GM18520 (cell line): ENCODE data around the gene GNB1L.

Experiments
- ATAC-seq: cut with Tn5 transposase; IDR thresholded peaks from one replicate; pipeline ENCODE4 v1.9.1; 2021; ENCODE audit not compliant: unreplicated experiment

The GNB1L gene

DNA sequence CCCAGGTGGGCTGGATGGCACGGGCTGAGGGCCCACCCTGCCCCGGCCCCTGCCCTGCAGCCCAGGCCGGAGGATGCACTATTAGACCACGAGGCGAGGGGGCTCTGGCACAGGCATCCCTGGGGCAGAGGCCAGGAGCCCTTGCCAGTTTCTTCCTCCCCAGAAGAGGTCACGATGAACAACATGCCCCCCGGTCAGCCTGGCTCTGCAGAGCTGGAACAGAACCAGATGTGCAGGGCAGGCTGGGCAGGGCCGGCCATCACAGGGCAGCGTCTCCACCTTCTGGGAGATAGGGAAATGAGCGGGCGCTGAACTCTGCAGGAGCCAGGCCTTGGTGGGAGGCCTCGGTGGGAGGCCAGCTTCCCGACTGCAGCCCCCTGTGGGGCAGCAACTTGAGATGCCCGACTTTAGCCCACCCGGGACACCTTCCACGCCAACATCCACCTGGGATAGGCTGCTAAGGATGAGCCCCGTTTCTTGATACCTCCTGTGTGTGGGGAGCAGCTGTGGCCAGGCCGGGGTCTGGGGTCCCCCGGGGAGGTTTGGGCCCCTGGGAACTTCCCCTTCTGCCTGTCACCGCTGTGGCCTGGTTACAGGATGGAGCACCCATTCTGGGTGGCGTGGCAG is 21.8 kb upstream of the GNB1L start:
- no peak for ATAC-seq

DNA sequence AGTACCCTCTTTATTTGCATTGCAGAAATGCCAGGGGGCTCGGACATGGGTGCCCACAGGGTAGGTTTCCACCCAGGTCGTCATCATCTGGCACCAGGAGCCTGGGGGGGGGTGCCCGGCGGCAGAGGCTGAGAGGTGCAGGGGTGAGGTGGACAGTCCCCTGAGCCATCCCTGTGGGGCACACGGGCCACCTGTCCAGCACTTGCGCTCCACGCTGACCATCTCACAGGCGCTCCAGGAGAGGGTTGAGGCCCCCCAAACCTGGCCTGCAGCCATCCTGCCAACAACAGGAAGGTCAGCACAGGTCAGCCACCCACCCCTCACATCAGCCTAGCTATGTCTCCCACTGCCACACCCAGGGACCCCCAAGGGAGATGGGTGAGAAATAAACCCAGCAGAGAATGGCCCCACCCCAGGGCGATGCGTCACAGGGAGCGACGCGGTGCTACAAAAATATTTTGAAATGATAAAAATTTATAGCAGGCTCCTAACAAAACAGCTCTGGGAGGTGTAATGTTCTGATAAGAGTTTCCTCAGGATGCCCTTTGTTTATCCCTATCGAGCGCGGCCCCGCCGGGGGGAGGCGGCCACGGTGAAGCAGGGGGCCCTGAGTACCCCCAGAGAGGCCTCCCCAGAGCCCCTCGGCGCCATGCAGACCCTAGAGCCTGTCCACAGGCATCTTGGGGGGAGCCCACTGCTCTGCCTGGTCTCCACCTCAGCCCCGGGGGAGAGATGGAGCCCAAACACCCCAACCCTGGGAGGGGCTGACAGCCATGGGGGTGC is 21.0 kb upstream of the GNB1L start:
- ATAC-seq: no peak

DNA sequence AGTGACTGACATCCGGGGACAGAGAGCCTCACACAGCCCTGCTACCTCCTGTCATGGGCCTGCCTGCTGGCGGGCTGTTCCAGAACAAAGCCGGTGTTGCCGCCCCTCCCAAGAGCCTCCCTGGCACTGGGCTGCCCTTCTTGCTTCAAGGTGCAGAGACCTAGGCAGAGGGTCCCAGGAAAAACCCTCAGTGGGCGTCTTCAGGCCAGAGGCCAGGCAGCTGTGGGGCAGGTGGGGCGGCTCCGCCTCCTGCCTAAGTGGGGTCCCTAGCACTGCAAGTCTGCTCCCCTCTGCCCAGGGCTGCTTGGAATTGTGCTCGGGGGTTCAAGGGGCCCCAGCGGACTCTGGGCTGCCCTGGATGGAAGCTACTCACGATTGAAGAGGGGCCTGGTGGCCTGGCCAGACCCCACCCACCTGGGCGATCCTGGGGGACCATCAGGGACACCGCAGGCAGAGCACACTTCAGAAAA is 20.4 kb upstream of the GNB1L start:
- ATAC-seq: no peak

DNA sequence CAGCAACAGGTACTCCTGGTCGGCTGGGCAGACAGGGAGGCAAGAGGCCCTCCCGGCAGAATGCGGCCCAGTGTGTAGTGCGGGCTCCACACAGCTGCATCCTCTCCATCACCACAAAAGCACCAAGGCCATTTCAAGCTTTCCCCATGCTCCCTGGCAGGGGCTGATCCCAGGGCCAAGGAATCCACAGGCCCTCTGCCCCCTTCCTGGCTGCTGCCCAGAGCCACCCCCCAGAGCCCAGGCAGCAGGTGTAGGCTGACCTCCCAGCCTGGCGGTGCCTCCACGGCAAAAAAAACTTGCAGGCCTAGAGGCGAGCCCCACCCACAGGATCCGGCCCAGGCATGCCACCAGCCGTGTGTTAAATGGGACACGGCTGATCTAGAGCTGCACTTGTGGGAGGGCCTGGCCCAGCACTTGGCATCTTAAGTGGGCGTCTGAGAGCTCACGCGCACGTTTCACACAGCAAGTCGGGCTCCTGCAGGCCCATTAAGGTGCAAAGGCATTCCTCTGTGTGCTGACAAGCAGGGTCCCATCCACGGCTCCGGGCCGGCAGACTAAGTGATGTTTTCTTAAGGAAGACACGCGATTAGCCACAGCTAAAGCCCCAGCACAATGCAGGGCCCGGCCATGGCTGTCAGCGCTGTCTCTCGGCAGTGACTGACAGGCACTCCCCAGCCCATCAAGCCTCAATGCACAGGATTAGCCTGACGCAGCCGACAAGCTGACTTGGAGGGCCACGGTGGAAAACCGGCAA is 19.8 kb upstream of the GNB1L start:
- no peak for ATAC-seq

GRCh38 chr22:19873960-19874306 is 19.3 kb upstream of the GNB1L start:
- ATAC-seq: no peak

GRCh38 chr22:19873138-19873959 is 18.7 kb upstream of the GNB1L start:
- no peak for ATAC-seq

DNA sequence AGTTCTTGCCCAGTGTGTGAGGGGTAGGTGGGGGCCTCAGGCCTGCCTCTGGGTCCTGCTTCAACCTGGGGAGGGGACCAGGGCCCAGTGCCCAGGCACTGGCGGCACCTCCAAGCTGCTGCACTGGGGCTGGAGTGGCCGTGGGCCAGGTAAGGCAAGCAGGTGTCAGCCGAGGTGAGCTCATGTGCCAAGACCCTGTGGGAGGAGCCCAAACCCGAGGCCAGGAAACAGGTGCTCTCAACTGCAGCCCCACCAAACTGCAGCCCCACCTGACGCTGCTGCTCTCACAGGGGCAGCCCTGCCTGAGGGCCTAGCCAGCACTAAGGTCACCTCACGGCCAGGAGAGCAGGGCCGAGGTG is 18.1 kb upstream of the GNB1L start:
- no peak for ATAC-seq

- ATAC-seq: no peak
Observed at GRCh38 chr22:19871845-19872778, 17.4 kb upstream of the GNB1L start.

GRCh38 chr22:19871023-19871844 is 16.6 kb upstream of the GNB1L start:
- no peak for ATAC-seq

DNA sequence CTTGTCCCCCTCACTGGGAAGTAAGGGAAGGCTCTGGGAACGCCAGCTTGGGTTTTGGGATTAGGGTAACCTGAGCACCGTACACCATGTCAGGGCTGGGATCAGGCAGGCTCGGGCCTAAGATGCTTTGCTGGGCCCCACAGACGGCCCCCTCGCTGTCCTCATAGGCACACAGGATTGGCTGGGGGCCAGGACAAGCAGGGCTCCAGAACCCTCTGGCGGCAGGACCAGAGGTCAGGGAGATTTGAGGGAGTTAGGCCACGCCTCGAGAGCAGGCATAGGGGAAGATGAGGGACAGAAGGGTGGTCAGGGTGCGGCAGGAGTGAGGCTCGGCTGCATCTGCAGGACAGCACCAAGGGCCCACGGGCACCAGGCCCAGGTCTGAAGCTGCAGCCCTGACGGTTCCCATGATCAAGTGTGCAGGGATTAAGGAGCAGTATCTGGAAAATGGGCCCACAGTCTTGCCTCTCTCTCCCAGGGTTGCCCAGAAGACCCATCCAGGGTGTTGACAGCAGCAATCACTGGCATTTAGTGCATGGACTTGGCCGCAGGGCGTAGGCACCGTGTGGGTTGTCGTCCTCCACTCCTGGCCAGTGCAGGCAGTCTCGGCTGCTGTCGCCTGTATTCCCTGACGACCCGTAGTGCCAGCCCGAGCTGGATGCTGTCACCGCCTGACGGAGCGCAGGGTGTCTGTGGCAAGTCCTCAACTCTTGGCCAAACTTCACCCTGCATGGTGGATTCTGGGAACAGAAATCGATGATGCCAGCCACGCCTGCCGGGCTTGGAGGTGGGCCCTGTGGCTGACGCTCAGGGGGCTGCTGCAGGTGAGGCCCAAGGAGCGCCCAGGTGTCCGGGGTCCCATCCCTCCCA is 15.7 kb upstream of the GNB1L start:
- ATAC-seq: no peak

DNA sequence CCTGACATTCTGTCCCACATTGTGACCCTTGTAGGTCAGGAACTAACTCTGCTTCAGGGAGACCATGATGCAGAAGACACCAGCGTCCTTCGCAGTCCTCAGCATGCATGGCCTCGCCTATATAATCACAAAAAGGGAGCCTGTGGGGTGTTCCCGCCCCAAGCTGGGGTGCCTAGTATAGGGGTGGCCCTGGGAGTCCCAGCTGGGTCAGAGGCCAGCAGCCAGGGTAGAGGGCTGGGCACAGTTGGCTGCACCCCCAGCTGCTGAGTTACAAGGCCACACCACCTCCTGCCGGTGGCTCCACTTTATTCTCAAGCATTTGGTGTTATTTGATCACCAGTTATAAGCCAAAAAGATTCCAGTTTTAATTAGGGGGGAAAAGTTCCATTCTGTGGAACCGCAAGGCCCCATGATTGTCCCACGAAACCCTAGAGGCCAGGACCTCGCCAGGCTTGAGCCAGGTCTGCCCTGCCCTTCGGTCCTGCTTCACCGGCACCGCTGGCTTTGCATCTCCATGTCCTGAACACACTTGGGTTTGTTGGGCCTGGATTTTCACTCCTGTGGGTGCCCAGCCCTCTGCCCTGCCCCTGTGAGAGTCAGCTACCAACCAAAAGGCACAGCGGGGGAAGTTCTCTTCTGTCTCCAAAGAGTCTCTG is 15.0 kb upstream of the GNB1L start:
- ATAC-seq: no peak

DNA sequence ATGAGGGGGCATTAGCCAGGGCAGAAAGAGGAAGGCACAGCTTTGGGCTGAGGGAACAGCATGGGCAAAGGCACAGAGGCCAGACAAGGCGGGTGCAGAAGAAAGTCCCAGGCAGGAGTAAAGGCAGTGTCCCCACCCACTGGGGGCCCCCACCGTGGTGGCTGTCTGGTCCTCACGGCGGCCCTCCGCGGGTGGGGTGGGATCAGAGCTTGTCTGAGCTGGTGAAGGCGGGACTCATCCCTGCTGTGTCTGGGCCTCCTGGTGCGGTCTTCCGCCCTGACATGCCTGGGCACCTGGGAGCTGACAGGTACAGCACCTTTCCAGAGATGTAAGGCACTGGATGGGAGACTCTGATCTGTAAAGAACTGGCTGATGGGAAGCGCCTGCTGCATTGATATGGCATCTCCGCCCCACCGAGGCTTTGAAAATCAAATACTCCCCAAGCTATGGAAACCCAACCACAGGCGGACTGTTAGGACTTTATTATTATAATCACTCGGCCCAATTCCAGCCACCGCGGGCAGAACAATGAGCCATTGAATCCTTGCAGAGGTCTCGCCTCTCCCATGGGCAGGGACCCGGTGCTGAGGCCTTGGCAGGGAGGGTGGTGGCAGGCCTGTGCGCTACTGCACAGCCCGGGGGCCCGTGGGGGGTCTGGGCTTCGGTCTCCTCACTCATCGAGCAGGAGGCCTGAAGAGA is 14.2 kb upstream of the GNB1L start:
- ATAC-seq: no peak

- no peak for ATAC-seq
Observed at GRCh38 chr22:19868333-19868732, 13.7 kb upstream of the GNB1L start.

- ATAC-seq: no peak
Observed at GRCh38 chr22:19867617-19868016, 12.9 kb upstream of the GNB1L start.

DNA sequence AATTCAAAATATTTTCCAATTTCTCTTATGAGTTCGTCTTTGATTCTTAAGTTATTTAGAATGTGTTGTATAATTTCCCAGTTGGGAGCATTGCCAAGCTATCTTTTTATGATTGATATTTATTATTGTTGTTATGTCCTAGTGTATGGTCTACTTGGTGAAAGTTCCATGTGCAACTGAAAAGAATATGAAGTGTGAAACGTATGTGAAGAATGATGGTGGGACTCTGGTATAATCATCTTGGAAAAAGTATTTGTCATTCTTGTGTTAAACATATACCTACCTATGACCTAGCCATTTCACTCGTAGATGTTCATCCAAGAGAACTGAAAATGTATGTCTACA is 12.0 kb upstream of the GNB1L start:
- ATAC-seq: no peak

DNA sequence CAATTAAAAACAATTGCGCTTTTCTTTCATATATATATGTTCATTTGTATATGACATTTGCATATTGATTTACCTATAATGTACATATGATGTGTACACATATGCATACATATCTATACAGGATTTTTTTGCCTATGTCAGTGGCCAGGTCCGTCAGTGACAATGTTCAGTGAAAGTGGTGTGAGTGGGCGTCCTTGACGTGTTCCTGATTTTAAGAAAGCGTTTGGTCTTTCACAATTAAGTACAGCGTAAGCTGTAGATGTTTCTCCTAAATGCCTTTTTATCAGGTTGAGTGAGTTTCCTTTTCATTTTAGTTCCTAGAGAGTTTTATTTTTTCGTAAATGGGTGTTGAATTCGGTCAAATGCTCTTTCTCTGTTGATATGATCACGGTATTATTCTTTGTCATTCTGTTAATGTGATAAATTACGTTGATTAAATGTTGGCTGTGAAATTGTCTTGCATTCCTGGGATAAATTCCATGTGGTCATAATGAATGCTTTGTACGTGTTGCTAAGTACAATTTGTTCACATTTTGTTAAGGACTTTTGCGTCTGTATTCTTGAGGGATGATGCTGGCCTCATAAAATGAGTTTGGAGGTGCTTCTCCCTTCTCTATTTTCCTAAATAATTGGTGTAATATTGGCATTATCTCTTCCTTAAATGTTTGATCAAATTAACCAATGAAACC is 10.6 kb upstream of the GNB1L start:
- ATAC-seq: no peak
